K562 (cell line): ENCODE results near the gene BEST4. TPM values are rescaled to one million over a fixed set of nuclear protein-coding genes. Genes with fewer than 3 reads are reported as not detected.
A peak's percentile ranks its signal among the peaks of the same experiment; 100 is the strongest.

Experiments used
- ATAC-seq: fragments of 200-7000 bp; cut with Tn5 transposase; 3 replicates; pipeline ENCODE4 v1.9.1; 2020; ENCODE audit warnings: moderate library complexity
- BruUV-seq: library from RNA; stranded (reverse); fragments of 400-500 nt; replicated peaks from 2 replicates; lab custom pipeline; 2021; lab: Mats Ljungman, UMichigan
- CTCF ChIA-PET: fragments of 300-600 bp; formaldehyde crosslinking; extraction: SDS; loops from one replicate; lab custom pipeline; 2021; ENCODE audit warnings: low intra/inter-chr PET ratio; lab: Yijun Ruan, JAX
- POLR2A ChIA-PET: fragments of 300-600, 350-650 bp; sonication (Branson Sonifier 250); formaldehyde crosslinking; extraction: SDS; loops from one replicate; lab custom pipeline; 2021; ENCODE audit warnings: antibody characterized with exemption, inconsistent platforms; lab: Yijun Ruan, JAX
- DNase-seq, 4 experiments: peaks; one replicate each; pipeline versions ENCODE4 v3.0.0 to v3.0.0-alpha.2; 2011 to 2018; ENCODE audit warnings: low spot score in 3 of 4, mixed read lengths in 3 of 4; ENCODE audit errors: extremely low read depth in 1 of 4
- FAIRE-seq: peaks from 2 replicates; lab custom pipeline; 2011; peaks lifted over from hg19 to GRCh38; lab: Jason Lieb, UNC
- H2AFZ ChIP-seq: 2 replicates; pipeline ENCODE4 v1.6.0; 2011; ENCODE audit warnings: low read depth, low read length, control low read depth, inconsistent platforms
- H3K27ac ChIP-seq: fragments of 200-600 bp; 3 replicates; pipeline ENCODE4 v1.8.0; 2011; ENCODE audit warnings: low read depth, mild to moderate bottlenecking, control low read depth, inconsistent platforms, low read length, moderate library complexity, mixed read lengths; ENCODE audit errors: extremely low read depth
- H3K27me3 ChIP-seq, 2 experiments: fragments of 300-600 bp in 1 of 2; 2 replicates in 1 of 2; 3 replicates in 1 of 2; pipeline versions ENCODE4 v1.6.0 to v1.8.0; 2011; ENCODE audit warnings: inconsistent platforms in 2 of 2, low read length in 2 of 2, mild to moderate bottlenecking in 1 of 2, mixed read lengths in 1 of 2, moderate library complexity in 1 of 2; ENCODE audit not compliant: control insufficient read depth in 2 of 2, insufficient read depth in 2 of 2
- H3K36me3 ChIP-seq: fragments of 300-600 bp; 3 replicates; pipeline ENCODE4 v1.8.0; 2011; ENCODE audit warnings: mild to moderate bottlenecking, low read length, inconsistent platforms; ENCODE audit not compliant: control insufficient read depth, insufficient read depth
- H3K4me1 ChIP-seq, 2 experiments: fragments of 200-600 bp in 1 of 2; replicated peaks in 1 of 2; 2 replicates in 1 of 2; 3 replicates in 1 of 2; pipeline versions ENCODE4 v1.5.1 to v1.8.0; 2011; ENCODE audit warnings: inconsistent platforms in 2 of 2, low read length in 2 of 2, mild to moderate bottlenecking in 1 of 2, mixed read lengths in 1 of 2, moderate library complexity in 1 of 2; ENCODE audit not compliant: control insufficient read depth in 2 of 2, insufficient read depth in 2 of 2
- H3K4me2 ChIP-seq: 2 replicates; pipeline ENCODE4 v1.6.1; 2011; ENCODE audit warnings: low read length, control low read depth, inconsistent platforms, mixed read lengths; ENCODE audit not compliant: insufficient read depth
- H3K4me3 ChIP-seq: fragments of 200-600 bp; sonication (generic), shearing (Covaris generic); 2 replicates; pipeline ENCODE4 v1.5.1; 2016; ENCODE audit warnings: control low read depth, inconsistent platforms
- H3K79me2 ChIP-seq: fragments of 200-600 bp; 3 replicates; pipeline ENCODE4 v1.8.0; 2011; ENCODE audit warnings: low read length, inconsistent platforms; ENCODE audit not compliant: control insufficient read depth, insufficient read depth
- H3K9ac ChIP-seq, 2 experiments: 2 replicates each; pipeline versions ENCODE4 v1.6.0 to v1.6.1; 2011; ENCODE audit warnings: low read depth in 2 of 2, low read length in 2 of 2, control low read depth in 1 of 2, inconsistent platforms in 1 of 2, mild to moderate bottlenecking in 1 of 2, mixed read lengths in 1 of 2; ENCODE audit not compliant: insufficient read depth in 1 of 2
- H3K9me1 ChIP-seq: one replicate; pipeline ENCODE4 v1.6.0; 2011; ENCODE audit warnings: inconsistent platforms, mild to moderate bottlenecking, low read length, moderate library complexity; ENCODE audit not compliant: control insufficient read depth, insufficient read depth
- H3K9me3 ChIP-seq: replicated peaks from 2 replicates; pipeline ENCODE4 v1.5.1; 2011; ENCODE audit warnings: low read depth, low read length, inconsistent platforms; ENCODE audit not compliant: control insufficient read depth, insufficient read depth
- H4K20me1 ChIP-seq: replicated peaks from 2 replicates; pipeline ENCODE4 v1.6.1; 2011; ENCODE audit warnings: low read length, inconsistent platforms, mixed read lengths; ENCODE audit not compliant: control insufficient read depth, insufficient read depth
- ARID1B ChIP-seq: fragments of 450-650 bp; IDR thresholded peaks from 2 replicates; pipeline ENCODE4 v1.6.1; 2016; ENCODE audit warnings: antibody characterized with exemption, mild to moderate bottlenecking, inconsistent platforms
- ARNT ChIP-seq, 2 experiments: fragments of 450-650 bp; IDR thresholded peaks; 2 replicates each; pipeline ENCODE4 v1.6.1; 2016; ENCODE audit warnings: mild to moderate bottlenecking in 1 of 2
- CTBP1 ChIP-seq: fragments of 450-650 bp; IDR thresholded peaks from 2 replicates; pipeline ENCODE4 v1.6.1; 2016; ENCODE audit warnings: borderline replicate concordance
- E2F1 ChIP-seq: sonication (generic); formaldehyde crosslinking; IDR thresholded peaks from 2 replicates; pipeline ENCODE4 v1.8.1; 2023; ENCODE audit warnings: mild to moderate bottlenecking, missing genetic modification reagents, moderate library complexity
- E2F8 ChIP-seq: fragments of 450-650 bp; IDR thresholded peaks from 2 replicates; pipeline ENCODE4 v1.7.1; 2018; ENCODE audit warnings: mild to moderate bottlenecking, low read depth; ENCODE audit not compliant: partially characterized antibody
- FOXK2 ChIP-seq, 2 experiments: fragments of 450-650 bp; IDR thresholded peaks in 1 of 2; conservative IDR thresholded peaks in 1 of 2; 2 replicates each; pipeline ENCODE4 v1.6.1; 2016; ENCODE audit warnings: low read depth in 2 of 2, mild to moderate bottlenecking in 1 of 2
- KDM4B ChIP-seq, 2 experiments: fragments of 450-650 bp in 1 of 2; sonication (generic) in 1 of 2; IDR thresholded peaks; 2 replicates each; pipeline ENCODE4 v1.6.1; 2016 to 2017; ENCODE audit warnings: borderline replicate concordance in 2 of 2, antibody characterized with exemption in 1 of 2, low read depth in 1 of 2, mild to moderate bottlenecking in 1 of 2
- MECOM ChIP-seq: fragments of 250-450 bp; sonication (Bioruptor Pico); IDR thresholded peaks from 2 replicates; pipeline ENCODE4 v1.8.0; 2022; ENCODE audit warnings: inconsistent platforms
- NCOA1 ChIP-seq: fragments of 450-650 bp; IDR thresholded peaks from 2 replicates; pipeline ENCODE4 v1.6.1; 2016; ENCODE audit warnings: low read depth
- PHF21A ChIP-seq: fragments of 450-650 bp; IDR thresholded peaks from 2 replicates; pipeline ENCODE4 v1.6.1; 2017; ENCODE audit warnings: low read depth, borderline replicate concordance
- RBM17 ChIP-seq: fragments of 200-400 bp; formaldehyde crosslinking; IDR thresholded peaks from 2 replicates; pipeline ENCODE4 v1.6.1; 2017; ENCODE audit warnings: low read depth, mild to moderate bottlenecking, low read length, borderline replicate concordance
- XRCC5 ChIP-seq: fragments of 200-400 bp; formaldehyde crosslinking; IDR thresholded peaks from 2 replicates; pipeline ENCODE4 v1.6.1; 2017; ENCODE audit warnings: low read depth, mild to moderate bottlenecking, low read length
- ZNF780A ChIP-seq: fragments of 250-450 bp; sonication (Bioruptor Pico); IDR thresholded peaks from 2 replicates; pipeline ENCODE4 v1.5.0; 2021; ENCODE audit warnings: mild to moderate bottlenecking
- ZNF79 ChIP-seq: fragments of 250-450 bp; sonication (Bioruptor Pico); IDR thresholded peaks from 2 replicates; pipeline ENCODE4 v1.4.0; 2020; ENCODE audit warnings: low read depth, mild to moderate bottlenecking, moderate library complexity
- ZSCAN29 ChIP-seq: fragments of 450-650 bp; IDR thresholded peaks from 2 replicates; pipeline ENCODE4 v1.6.1; 2017
- WGBS: fragments of 100-300 bp; shearing (Covaris generic); methylation state at CpG from one replicate; pipeline ENCODE4 v1.1.6; 2016; ENCODE audit warnings: low coverage, mixed read lengths; ENCODE audit not compliant: insufficient coverage; ENCODE audit errors: missing lambda C conversion rate; 5-methylcytosine and 5-hydroxymethylcytosine counted together
- in situ Hi-C: fragments of 300-500 bp; cut with MboI; formaldehyde crosslinking; loops from 4 replicates; pipeline ENCODE4 v1.15.0; 2018; ENCODE audit warnings: inconsistent platforms, mixed read lengths
- intact Hi-C: fragments of 100-400 bp; cut with micrococcal nuclease; formaldehyde crosslinking; loops from 2 replicates; pipeline ENCODE4 v1.14.2; 2022
- polyA plus RNA-seq, 8 experiments: library from polyadenylated mRNA; depleted of rRNA in 4 of 8; stranded (reverse) in 5 of 8; unstranded in 3 of 8; fragments of >200 nt; fragmentation: Nextera tagmentation in 2 of 8; fragmentation: Illumina TruSeq in 1 of 8; extraction: Ambion mirVana in 2 of 8; extraction: Trizol in 1 of 8; gene quantifications; 2 replicates each; pipeline versions ENCODE4 v1.2.1 to v1.2.3, GENCODE V29; 2011 to 2014; ENCODE audit warnings: inconsistent platforms in 1 of 8, missing spikeins in 1 of 8
- total RNA-seq, 7 experiments: library from RNA; depleted of rRNA in 6 of 7; stranded (reverse); fragments of >200 nt in 6 of 7; fragmentation: Illumina TruSeq in 2 of 7; extraction: Trizol in 2 of 7; gene quantifications; 2 replicates each; pipeline versions ENCODE4 v1.2.1 to v1.2.3, GENCODE V29; 2011 to 2021; ENCODE audit warnings: low replicate concordance in 1 of 7

BEST4 gene
- total and polyA plus RNA-seq, 9 of the 15 experiments (the other 6 are each of a cell fraction or from before 2014, with no cell fraction given) = 0.07 to 0.11 TPM; not detected in 7

GRCh38 chr1:44740179-44740617 is 47.8 kb downstream of the BEST4 start (continued):
- no peak for TF ChIP-seq NCOA1
- TF ChIP-seq RBM17 = no peak
- TF ChIP-seq ARID1B = no peak
- TF ChIP-seq XRCC5 = 0 out of 2 replicates have a peak, but pooled peaks have one; percentile 36
- TF ChIP-seq, all 486 proteins: peak for 17

GRCh38 chr1:44739307-44740178 is 48.4 kb downstream of the BEST4 start, which contains the start of gene KIF2C:
TSS of gene KIF2C (plus strand) at chr1:44739837. CDS start at chr1:44739933, 96 bp downstream.
- TSS peak; percentile 99 for BruUV-seq
- in situ Hi-C loops = no loop called here
- CTCF ChIA-PET = interaction anchor here (0.6 kb wide), 1 partner anchor 27 kb away, joined by 3 read pairs; no protein-coding TSS in a partner anchor
- H3K9me3 ChIP-seq = no peaks in the 10 kb centered on the region
- ATAC-seq = peak; percentile 98
- H3K4me2 ChIP-seq = peak within 1 kb of the TSS; percentile 94
- DNase-seq = peak; percentile 97 to 100 (median 98)
- WGBS = under 1% methylated on average over 57 of the region's 57 CpGs
- peaks cover 13 to 22% of the 10 kb centered on the region in 2 experiments; a peak in 4 of 5 replicates for H3K4me1 ChIP-seq
- peaks cover 47% of the 10 kb centered on the region for H3K79me2 ChIP-seq
- H2AFZ ChIP-seq = peak within 1 kb of the TSS; percentile 90
- intact Hi-C loops = loop anchor here (1.0 to 2.0 kb wide), 2 partner anchors 8 to 35 kb away; partner anchors contain the start of genes RNU5D-1 and RPS8
- peaks cover 34% of the 10 kb centered on the region for H3K36me3 ChIP-seq
- peak within 1 kb of the TSS; percentile 95 for H3K27ac ChIP-seq
- peak within 1 kb of the TSS; percentile 68 for H3K4me3 ChIP-seq
- FAIRE-seq = peak; percentile 94
- H3K9ac ChIP-seq = peak within 1 kb of the TSS; percentile 96 to 97
- H4K20me1 ChIP-seq = no peaks in the 10 kb centered on the region
- POLR2A ChIA-PET = interaction anchor here (0.9 to 14.7 kb wide), 9 partner anchors 8 to 79 kb away, joined by 3 to 199 read pairs (median 4); partner anchors contain the start of gene RPS8
- no peaks in the 10 kb centered on the region for H3K27me3 ChIP-seq
- H3K9me1 ChIP-seq = no peaks in the 10 kb centered on the region
- peak; percentile 51; the same call in 1 of the 2 replicates for TF ChIP-seq CTBP1
- no peak for TF ChIP-seq ZNF780A
- 0 out of 2 replicates have a peak, but pooled peaks have one; percentile 46 for TF ChIP-seq ZSCAN29
- TF ChIP-seq MECOM (CRISPR knock-in tag) = no peak
- 0 out of 4 replicates have a peak, but pooled peaks have one; percentile 14 to 61 for TF ChIP-seq ARNT (IDR thresholded peaks at IDR 0.05)
- no peak for TF ChIP-seq KDM4B (IDR thresholded peaks at IDR 0.05; ENCODE audit: borderline replicate concordance in 2 of 2, low read depth in 1 of 2)
- TF ChIP-seq E2F1 (CRISPR knock-in tag) = peak; percentile 97
- peak; percentile 16 to 73; a peak in 3 of 4 replicates for TF ChIP-seq FOXK2 (conservative IDR thresholded peaks at IDR 0.05 in 1 of 2, IDR thresholded peaks at IDR 0.05 in 1 of 2; ENCODE audit: low read depth in 2 of 2)
- TF ChIP-seq ZNF79 = no peak
- TF ChIP-seq PHF21A = peak; percentile 50; the same call in 1 of the 2 replicates
- peak; percentile 85 for TF ChIP-seq E2F8
